ENCODE results near the gene ACO2. TPM values are rescaled to one million over a fixed set of nuclear protein-coding genes. Genes with fewer than 3 reads are reported as not detected.

ACO2 gene
- total and polyA plus RNA-seq, 2 of the 8 experiments (the other 6 are each of a cell fraction or from before 2014, with no cell fraction given), result 52.8 to 75.4 TPM

- H4K91ac ChIP-seq (replicated peaks; ENCODE audit: insufficient read length, low read length), result peak overlapping the region; percentile 2
- no peaks in the 10 kb centered on the region for H3K79me2 ChIP-seq (ENCODE audit: control insufficient read depth in 1 of 2, insufficient read depth in 2 of 2, low read length in 2 of 2)
- H3K79me1 ChIP-seq (ENCODE audit: low read depth, low read length), result no peaks in the 10 kb centered on the region; the same call in 1 of the 2 replicates
- H3K9ac ChIP-seq (replicated peaks in 1 of 4; ENCODE audit: extremely low read depth in 1 of 4, low read depth in 3 of 4, low read length in 3 of 4), result no peak overlapping the region; a peak in 1 of 7 replicates
- peak overlapping the region; percentile 39; the same call in 1 of the 2 replicates for H2BK5ac ChIP-seq (ENCODE audit: low read depth, low read length)
- DNase-seq (ENCODE audit: low read depth in 1 of 2, low spot score in 2 of 2), result no peak
- H3K4ac ChIP-seq (replicated peaks; ENCODE audit: insufficient read length, low read depth, low read length), result no peak overlapping the region
- TF ChIP-seq EP300 (IDR thresholded peaks at IDR 0.05; ENCODE audit: borderline replicate concordance in 1 of 2, low read depth in 2 of 2, low read length in 2 of 2) (no peak), SP4 (IDR thresholded peaks at IDR 0.05; ENCODE audit: low read length) (no peak), ZNF274 (IDR thresholded peaks at IDR 0.05; ENCODE audit: borderline replicate concordance, extremely low read depth, low read length) (no peak), SIX5 (IDR thresholded peaks at IDR 0.05; ENCODE audit: low read depth, low read length) (no peak), USF2 (IDR thresholded peaks at IDR 0.05; ENCODE audit: low read length) (no peak), HDAC6 (IDR thresholded peaks at IDR 0.05; ENCODE audit: low read depth, low read length) (no peak), KDM5A (IDR thresholded peaks at IDR 0.05; ENCODE audit: low read length) (no peak), MAFK (IDR thresholded peaks at IDR 0.05; ENCODE audit: low read depth, low read length) (no peak), SUZ12 (IDR thresholded peaks at IDR 0.05; ENCODE audit: low read length) (no peak), RNF2 (IDR thresholded peaks at IDR 0.05; ENCODE audit: borderline replicate concordance, low read depth, low read length, missing control alignments, poor library complexity, severe bottlenecking) (no peak), ASH2L (IDR thresholded peaks at IDR 0.05; ENCODE audit: low read length) (no peak), JUN (IDR thresholded peaks at IDR 0.05; ENCODE audit: low read depth, low read length) (no peak)
- no peaks in the 10 kb centered on the region for H3K36me3 ChIP-seq (ENCODE audit: control insufficient read depth in 2 of 4, insufficient read depth in 4 of 4, low read length in 3 of 4)
- no peaks in the 10 kb centered on the region for H4K20me1 ChIP-seq (replicated peaks in 1 of 2; ENCODE audit: control insufficient read depth in 1 of 2, insufficient read depth in 2 of 2, low read length in 2 of 2)
- peak overlapping the region; percentile 99; the same call in 1 of the 2 replicates for H2BK15ac ChIP-seq (ENCODE audit: low read length)
- peak overlapping the region; percentile 18; the same call in 1 of the 2 replicates for H2BK20ac ChIP-seq (ENCODE audit: low read length)
- H3K27me3 ChIP-seq (replicated peaks in 1 of 4; ENCODE audit: control insufficient read depth in 3 of 4, extremely low read depth in 1 of 4, insufficient read depth in 3 of 4, low read length in 3 of 4), result no peaks in the 10 kb centered on the region
- H2AK5ac ChIP-seq (ENCODE audit: low read depth, low read length), result 0 out of 2 replicates have a peak overlapping the region, but pooled peaks have one; percentile 39
- H4K8ac ChIP-seq (ENCODE audit: extremely low read depth, insufficient read depth, low read length), result no peak overlapping the region
- H2BK12ac ChIP-seq (ENCODE audit: low read depth, low read length), result peak overlapping the region; percentile 84; the same call in 1 of the 2 replicates
- H3K14ac ChIP-seq (ENCODE audit: insufficient read length), result no peak overlapping the region
- no peak overlapping the region for H3K23ac ChIP-seq (ENCODE audit: insufficient read length)
- no peaks in the 10 kb centered on the region for H3K9me3 ChIP-seq (ENCODE audit: insufficient read depth in 2 of 2, low read depth in 1 of 2, low read length in 1 of 2)
- 75% methylated on average over 6 of the region's 6 CpGs; no CpG with 5 or more reads in 1 of the 2 experiments for WGBS, 2 experiments (ENCODE audit: extremely low coverage in 1 of 2, insufficient coverage in 1 of 2, insufficient read length in 1 of 2, insufficient replicate concordance in 2 of 2, low coverage in 1 of 2, low lambda C conversion rate in 2 of 2, missing lambda C conversion rate in 1 of 2)
- H3K18ac ChIP-seq (ENCODE audit: extremely low read depth, low read length), result peak overlapping the region; percentile 26; the same call in 1 of the 2 replicates
- H2AFZ ChIP-seq (ENCODE audit: low read length), result peak overlapping the region; percentile 26; the same call in 1 of the 2 replicates
- H3K27ac ChIP-seq (ENCODE audit: low read depth, low read length), result no peak overlapping the region
- H3K4me3 ChIP-seq (ENCODE audit: extremely low read depth in 1 of 4, insufficient read depth in 2 of 4, low read depth in 3 of 4, low read length in 4 of 4), result peak overlapping the region in 1 of 4 experiments; percentile 44; a peak in 1 of 8 replicates
- no peak overlapping the region for H3K56ac ChIP-seq (replicated peaks; ENCODE audit: insufficient read length, low read depth, low read length)
- ChIA-PET POLR2A (ENCODE audit: partially characterized antibody) (interaction anchor here (1.4 to 1.8 kb wide), 4 partner anchors 10 to 30 kb away, joined by 4 to 6 read pairs (median 4); partner anchors contain the start of gene PMM1), CTCF (ENCODE audit: partially characterized antibody) (interaction anchor here (0.6 to 16.1 kb wide), 7 partner anchors 9 to 193 kb away, joined by 3 to 169 read pairs (median 3); no protein-coding TSS in a partner anchor)
- no peak overlapping the region for H2BK120ac ChIP-seq (replicated peaks; ENCODE audit: low read depth, low read length)
- H3K4me1 ChIP-seq (replicated peaks in 1 of 4; ENCODE audit: control insufficient read depth in 3 of 4, insufficient read depth in 4 of 4, low read length in 3 of 4), result peaks cover 4 to 34% (median 24%) of the 10 kb centered on the region in 4 experiments
- no peak overlapping the region for H4K5ac ChIP-seq (ENCODE audit: insufficient read length, low read depth, low read length)
- peaks cover 6% of the 10 kb centered on the region; the same call in 1 of the 2 replicates for H3K23me2 ChIP-seq (ENCODE audit: low read depth, low read length)
- no peak for FAIRE-seq
- H3K4me2 ChIP-seq (ENCODE audit: insufficient read depth in 1 of 2, low read depth in 2 of 2, low read length in 2 of 2), result peak overlapping the region; percentile 63 to 70; a peak in 3 of 4 replicates
Observed at GRCh38 chr22:41560095-41560471, 91.2 kb downstream of the ACO2 start.

All from H1 (cell line).